ENCODE results near the gene AKR1C8.

GRCh38 chr10:5136468-5137087 lies 48.4 kb downstream of the AKR1C8 start:
- TF ChIP-seq EZH2 (IDR thresholded peaks at IDR 0.05) (no peak), EZH2phosphoT487 (IDR thresholded peaks at IDR 0.05) (no peak), CTCF (IDR thresholded peaks at IDR 0.05) (no peak)

All from neural progenitor cell (in vitro differentiated cells).